CD4-positive, alpha-beta T cell treated with Interleukin-15 for 4 hours (primary cell): ENCODE data around the gene FBRSL1.
"Not testable (repeated sequence)": the region's sequence is repeated elsewhere in the genome, so short reads cannot be mapped to it uniquely, and the experiment has no call there.

Source experiments
- DNase-seq: peaks from one replicate; pipeline ENCODE4 v3.0.0-alpha.2; 2020; ENCODE audit warnings: low spot score

FBRSL1 gene

GRCh38 chr12:132489602-132490266 is at the start of gene FBRSL1:
TSS of gene FBRSL1 (plus strand) at chr12:132490151.
- DNase-seq: peak; percentile 94

DNA sequence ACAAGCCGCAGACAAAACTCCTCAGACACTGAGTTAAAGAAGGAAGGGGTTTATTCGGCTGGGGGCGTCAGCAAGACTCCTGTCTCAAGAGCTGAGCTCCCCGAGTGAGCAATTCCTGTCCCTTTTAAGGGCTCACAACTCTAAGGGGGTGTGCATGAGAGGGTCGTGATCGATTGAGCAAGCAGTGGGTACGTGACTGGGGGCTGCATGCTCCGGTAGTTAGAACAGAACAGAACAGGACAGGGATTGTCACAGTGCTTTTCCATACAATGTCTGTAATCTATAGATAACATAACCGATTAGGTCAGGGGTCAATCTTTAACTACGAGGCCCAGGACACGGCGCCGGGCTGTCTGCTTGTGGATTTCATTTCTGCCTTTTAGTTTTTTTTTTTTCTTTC is 49.5 kb upstream of the FBRSL1 start:
- not testable (repeated sequence) for DNase-seq

- DNase-seq: no peak
These were observed 47.8 kb upstream of the FBRSL1 start for GRCh38 chr12:132441871-132442863.

DNA sequence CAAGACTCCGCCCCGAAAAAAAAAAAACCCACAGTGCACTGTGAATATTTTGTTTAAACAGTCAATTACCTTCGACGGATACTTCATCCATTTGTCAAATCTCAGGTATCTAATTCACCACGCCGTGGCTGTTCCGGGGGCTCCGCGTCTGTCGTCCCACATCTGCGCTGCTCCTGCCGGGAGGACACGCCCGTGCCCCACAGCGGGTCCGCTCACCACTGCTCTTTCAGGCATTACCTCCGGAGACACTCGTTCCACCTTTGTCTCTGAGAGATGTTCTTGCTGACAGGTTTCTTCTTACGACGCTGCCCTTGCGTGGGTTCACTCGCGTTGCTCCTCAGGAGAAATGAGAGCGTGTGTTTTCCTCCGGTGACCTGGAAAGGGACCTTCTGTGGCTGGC is 46.9 kb upstream of the FBRSL1 start:
- DNase-seq: no peak

- DNase-seq: no peak
These were observed 45.7 kb upstream of the FBRSL1 start for GRCh38 chr12:132444283-132444682.

- peak; percentile 80 for DNase-seq
These were observed 44.7 kb upstream of the FBRSL1 start for GRCh38 chr12:132444957-132445883.

GRCh38 chr12:132445884-132446632 is 43.9 kb upstream of the FBRSL1 start:
- DNase-seq: peak; percentile 73

- DNase-seq: no peak
These were observed 43.2 kb upstream of the FBRSL1 start for GRCh38 chr12:132446633-132447326.

DNA sequence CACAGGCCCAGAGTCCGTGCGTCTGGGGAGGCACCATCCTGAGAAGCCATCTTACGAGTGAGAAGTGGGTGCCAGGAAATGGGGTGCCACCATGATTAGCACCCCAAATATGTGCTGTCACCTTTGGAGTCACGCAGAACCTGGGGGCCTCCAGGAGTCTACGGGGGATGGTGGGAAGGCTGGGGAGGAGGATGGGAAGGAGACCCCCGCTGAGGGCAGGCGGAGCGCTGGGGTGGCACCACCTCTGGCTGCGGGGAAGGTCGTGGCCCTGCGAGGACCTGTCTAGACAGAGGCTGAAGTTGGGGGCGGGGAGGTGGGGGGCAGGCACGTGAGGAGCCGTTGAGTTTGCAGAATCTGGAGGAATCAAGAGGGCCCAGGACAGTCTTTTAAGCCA is 42.6 kb upstream of the FBRSL1 start:
- DNase-seq: no peak

DNA sequence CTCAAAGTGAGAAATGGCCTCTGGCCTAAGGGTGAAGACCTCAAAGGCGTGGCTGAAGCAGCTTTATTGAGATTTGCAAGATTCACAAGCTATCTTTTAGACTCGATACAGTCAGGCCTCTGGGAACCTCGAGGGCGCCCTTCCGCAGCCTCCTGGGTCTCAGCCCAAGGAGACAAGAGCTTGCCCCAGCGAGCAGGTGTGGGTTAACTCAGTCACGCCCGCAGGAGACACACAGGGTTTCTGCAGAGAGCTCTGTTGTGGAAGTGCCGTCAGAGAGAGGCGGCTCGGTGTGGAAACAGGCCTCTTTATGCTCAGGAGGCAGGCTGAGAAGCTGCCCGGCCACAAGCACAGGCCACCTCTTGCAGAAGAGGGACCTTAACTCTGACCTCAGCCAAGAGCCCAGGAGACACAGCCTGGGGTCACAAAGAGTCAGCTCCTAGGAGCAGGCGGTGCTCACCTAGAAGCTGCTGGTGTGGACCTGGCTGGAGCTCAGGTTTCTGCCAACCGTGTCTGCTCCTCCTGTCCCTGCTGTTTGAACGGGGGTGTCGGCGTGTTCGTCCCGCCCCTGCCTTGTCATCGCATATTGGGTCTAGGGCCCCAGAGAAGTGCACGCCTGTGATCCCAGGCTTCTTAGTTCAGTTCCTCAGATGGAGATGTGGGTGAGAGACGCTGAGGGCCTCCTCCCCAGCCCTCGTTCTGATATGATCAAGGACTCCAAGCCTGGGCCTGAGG is 42.1 kb upstream of the FBRSL1 start:
- no peak for DNase-seq

DNA sequence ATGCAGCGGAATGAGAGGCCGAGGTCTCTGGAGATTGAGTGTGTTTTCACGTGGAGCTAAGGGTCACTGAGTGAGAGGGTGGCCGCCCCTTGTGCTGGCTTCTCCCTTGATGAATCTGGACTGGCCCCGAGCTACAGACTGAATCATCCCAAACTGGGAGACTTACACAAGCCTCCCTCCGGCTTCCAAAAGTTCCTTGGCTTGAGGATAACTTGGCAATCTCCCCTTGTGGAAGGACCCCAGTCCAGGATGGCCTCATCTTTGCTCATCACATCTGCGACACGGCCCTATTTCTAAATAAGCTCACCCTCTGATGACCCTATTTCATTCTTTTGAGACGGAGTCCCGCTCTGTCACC is 41.5 kb upstream of the FBRSL1 start:
- no peak for DNase-seq

GRCh38 chr12:132449565-132450417 is 40.2 kb upstream of the FBRSL1 start:
- no peak for DNase-seq

- no peak for DNase-seq
These were observed 39.4 kb upstream of the FBRSL1 start for GRCh38 chr12:132450418-132451171.

- no peak for DNase-seq
These were observed 38.6 kb upstream of the FBRSL1 start for GRCh38 chr12:132451172-132451835.

DNA sequence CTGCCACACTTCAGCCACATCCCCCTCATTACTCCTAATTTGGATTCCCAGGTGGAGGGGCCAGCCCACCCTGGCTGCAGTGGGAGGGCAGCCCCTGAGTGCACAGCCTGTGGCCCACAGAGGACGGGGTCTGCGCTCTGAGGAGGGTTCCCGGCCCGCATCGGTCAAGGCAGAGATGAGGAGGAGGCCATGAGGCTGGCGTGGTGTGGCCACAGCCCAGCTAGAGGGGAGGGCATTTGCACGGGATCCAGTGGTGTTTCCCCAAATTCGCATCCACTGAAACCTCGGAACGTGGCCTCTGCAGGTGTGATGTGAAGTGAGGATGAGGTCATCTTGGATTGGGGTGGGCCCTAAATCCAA is 38.1 kb upstream of the FBRSL1 start:
- no peak for DNase-seq

DNA sequence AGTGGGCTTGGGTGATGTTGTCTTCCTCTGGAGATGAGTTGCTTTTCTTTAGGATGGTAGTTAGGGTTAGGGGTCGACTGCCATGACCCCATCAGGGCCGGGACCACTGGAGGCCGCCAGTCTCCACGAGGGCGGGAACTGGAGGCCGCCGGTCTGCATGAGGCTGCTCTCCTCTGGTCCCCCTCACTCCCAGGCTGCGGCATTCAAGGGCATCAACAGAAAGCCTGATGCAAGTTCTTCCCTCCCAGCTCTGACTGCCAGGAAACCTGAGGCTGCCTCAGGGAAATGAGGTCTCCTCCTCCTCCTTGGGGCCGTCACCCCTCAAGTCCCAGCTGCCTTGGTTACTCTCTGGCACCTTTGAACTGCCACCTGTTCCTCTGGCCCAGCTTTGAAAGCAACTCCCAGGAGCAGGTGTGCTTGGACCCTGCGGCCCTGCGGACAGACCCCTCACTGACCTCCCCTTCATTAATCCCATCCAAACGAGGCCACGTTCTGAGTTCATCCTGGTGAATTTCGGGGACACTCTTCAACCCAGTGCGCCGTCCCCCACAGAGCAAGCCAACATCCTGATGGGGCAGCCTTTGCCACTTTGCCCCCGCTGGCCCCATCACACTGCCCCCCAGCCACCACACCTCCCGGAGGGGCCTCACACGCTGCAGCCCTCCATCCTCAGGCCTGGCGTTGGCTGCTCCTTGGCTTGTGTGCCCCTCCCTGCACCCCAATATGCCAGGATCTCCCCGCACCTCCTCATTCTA is 37.2 kb upstream of the FBRSL1 start:
- no peak for DNase-seq
